ENCODE results near the gene MBD2. TPM values are rescaled to one million over a fixed set of nuclear protein-coding genes. Genes with fewer than 3 reads are reported as not detected.
"Not testable (repeated sequence)": the region's sequence is repeated elsewhere in the genome, so short reads cannot be mapped to it uniquely, and the experiment has no call there.

The MBD2 gene
- total RNA-seq, 1 donor from 2014 or later: 40.4 TPM

- no peak for DNase-seq (ENCODE audit: low spot score, unreplicated experiment)
- no peak overlapping the region for H3K27ac Mint-ChIP-seq
- H3K9me3 Mint-ChIP-seq (ENCODE audit: low read depth): no peaks in the 10 kb centered on the region
- H3K27me3 Mint-ChIP-seq: no peaks in the 10 kb centered on the region
- no peaks in the 10 kb centered on the region for H3K36me3 Mint-ChIP-seq (ENCODE audit: insufficient read depth)
- no peak for TF ChIP-seq CTCF (IDR thresholded peaks at IDR 0.05; ENCODE audit: unreplicated experiment)
- peaks cover 4% of the 10 kb centered on the region for H3K4me1 Mint-ChIP-seq (ENCODE audit: low read depth)
- H3K4me3 Mint-ChIP-seq (ENCODE audit: low read depth): no peak overlapping the region
Observed at GRCh38 chr18:54228364-54228763, 3.9 kb upstream of the MBD2 start.

- Mint-ChIP-seq H3K36me3 (ENCODE audit: insufficient read depth) (no peaks in the 10 kb centered on the region), H3K9me3 (ENCODE audit: low read depth) (no peaks in the 10 kb centered on the region), H3K27me3 (no peaks in the 10 kb centered on the region), H3K4me1 (ENCODE audit: low read depth) (peaks cover 28% of the 10 kb centered on the region), H3K4me3 (ENCODE audit: low read depth) (peak overlapping the region; percentile 92), H3K27ac (peak overlapping the region; percentile 94)
- DNase-seq (ENCODE audit: low spot score, unreplicated experiment): no peak
- no peak for TF ChIP-seq CTCF (IDR thresholded peaks at IDR 0.05; ENCODE audit: unreplicated experiment)
Observed at GRCh38 chr18:54223568-54224241, 764 bp downstream of the MBD2 start.

- Mint-ChIP-seq H3K27ac (peak overlapping the region; percentile 82), H3K4me3 (ENCODE audit: low read depth) (peak overlapping the region; percentile 92), H3K36me3 (ENCODE audit: insufficient read depth) (no peaks in the 10 kb centered on the region), H3K4me1 (ENCODE audit: low read depth) (peaks cover 28% of the 10 kb centered on the region), H3K27me3 (no peaks in the 10 kb centered on the region), H3K9me3 (ENCODE audit: low read depth) (no peaks in the 10 kb centered on the region)
- no peak for TF ChIP-seq CTCF (IDR thresholded peaks at IDR 0.05; ENCODE audit: unreplicated experiment)
- DNase-seq (ENCODE audit: low spot score, unreplicated experiment): no peak
Observed at GRCh38 chr18:54222922-54223567, 1.4 kb downstream of the MBD2 start.

GRCh38 chr18:54220406-54220805, 4.1 kb downstream of the MBD2 start:
- TF ChIP-seq CTCF (IDR thresholded peaks at IDR 0.05; ENCODE audit: unreplicated experiment): no peak
- H3K4me3 Mint-ChIP-seq (ENCODE audit: low read depth): no peak overlapping the region
- DNase-seq (ENCODE audit: low spot score, unreplicated experiment): no peak
- no peaks in the 10 kb centered on the region for H3K9me3 Mint-ChIP-seq (ENCODE audit: low read depth)
- no peak overlapping the region for H3K27ac Mint-ChIP-seq
- peaks cover 28% of the 10 kb centered on the region for H3K4me1 Mint-ChIP-seq (ENCODE audit: low read depth)
- H3K27me3 Mint-ChIP-seq: no peaks in the 10 kb centered on the region
- H3K36me3 Mint-ChIP-seq (ENCODE audit: insufficient read depth): no peaks in the 10 kb centered on the region

GRCh38 chr18:54218803-54219202, 5.7 kb downstream of the MBD2 start:
- not testable (repeated sequence) for H3K27me3 Mint-ChIP-seq; H3K4me3 Mint-ChIP-seq (ENCODE audit: low read depth); H3K36me3 Mint-ChIP-seq (ENCODE audit: insufficient read depth); H3K27ac Mint-ChIP-seq; DNase-seq (ENCODE audit: low spot score, unreplicated experiment); H3K9me3 Mint-ChIP-seq (ENCODE audit: low read depth)
- H3K4me1 Mint-ChIP-seq (ENCODE audit: low read depth): peaks cover 28% of the 10 kb centered on the region

GRCh38 chr18:54218299-54218698, 6.2 kb downstream of the MBD2 start:
- no peaks in the 10 kb centered on the region for H3K27me3 Mint-ChIP-seq

More at GRCh38 chr18:54218299-54218698, 6.2 kb downstream of the MBD2 start:
- Mint-ChIP-seq H3K9me3 (ENCODE audit: low read depth) (no peaks in the 10 kb centered on the region), H3K27ac (no peak overlapping the region), H3K4me3 (ENCODE audit: low read depth) (no peak overlapping the region), H3K4me1 (ENCODE audit: low read depth) (peaks cover 23% of the 10 kb centered on the region), H3K36me3 (ENCODE audit: insufficient read depth) (peaks cover 4% of the 10 kb centered on the region)
- DNase-seq (ENCODE audit: low spot score, unreplicated experiment): no peak
- no peak for TF ChIP-seq CTCF (IDR thresholded peaks at IDR 0.05; ENCODE audit: unreplicated experiment)
